ENCODE measurements around the gene ADCY3.

- TF ChIP-seq CTCF (IDR thresholded peaks at IDR 0.05; ENCODE audit: low read length) (peak; percentile 69), EZH2 (IDR thresholded peaks at IDR 0.05; ENCODE audit: borderline replicate concordance, low read length) (no peak)
Measured at GRCh38 chr2:24824966-24825882, 94.8 kb downstream of the ADCY3 start.

Measured in OCI-LY1 (cell line).